GM12878 (cell line): ENCODE results near the gene AMBRA1. TPM values are rescaled to one million over a fixed set of nuclear protein-coding genes. Genes with fewer than 3 reads are reported as not detected.

Source experiments
- ATAC-seq: fragments of 200-7000 bp; cut with Tn5 transposase; 3 replicates; pipeline ENCODE4 v1.9.1; 2020; ENCODE audit warnings: mild to moderate bottlenecking, moderate library complexity
- BruUV-seq: library from RNA; stranded (reverse); fragments of 400-500 nt; replicated peaks from 2 replicates; lab custom pipeline; 2021; lab: Mats Ljungman, UMichigan
- CTCF ChIA-PET: fragments of 300-600 bp; sonication (Branson Sonifier 250); formaldehyde crosslinking; extraction: SDS; loops from one replicate; lab custom pipeline; 2021; ENCODE audit warnings: inconsistent platforms; lab: Yijun Ruan, JAX
- POLR2A ChIA-PET: fragments of 350-600 bp; formaldehyde crosslinking; extraction: SDS; loops from one replicate; lab custom pipeline; 2021; ENCODE audit warnings: inconsistent platforms; lab: Charles Lee
- RAD21 ChIA-PET: fragments of 300-600 bp; sonication (Branson Sonifier 250); formaldehyde crosslinking; loops from one replicate; lab custom pipeline; 2023; ENCODE audit warnings: antibody characterized with exemption; ENCODE audit not compliant: unreplicated experiment; lab: Charles Lee
- SMC1A ChIA-PET: fragments of 300-600 bp; sonication (Branson Sonifier 250); formaldehyde crosslinking; loops from one replicate; lab custom pipeline; 2023; ENCODE audit not compliant: unreplicated experiment, uncharacterized antibody; lab: Charles Lee
- DNase-seq: peaks from one replicate; pipeline ENCODE4 v3.0.0-alpha.2; 2011; ENCODE audit warnings: low read depth, low spot score
- FAIRE-seq: peaks from 3 replicates; lab custom pipeline; 2011; peaks lifted over from hg19 to GRCh38; lab: Jason Lieb, UNC
- H2AFZ ChIP-seq: 2 replicates; pipeline ENCODE4 v1.6.0; 2011; ENCODE audit warnings: low read depth, low read length, control low read depth; ENCODE audit not compliant: control insufficient read depth
- H3K27ac ChIP-seq: 2 replicates; pipeline ENCODE4 v1.5.1; 2011; ENCODE audit warnings: control low read depth; ENCODE audit not compliant: control insufficient read depth, insufficient read depth
- H3K27me3 ChIP-seq, 2 experiments: replicated peaks in 1 of 2; 2 replicates each; pipeline versions ENCODE4 v1.6.0 to v1.6.1; 2011; ENCODE audit warnings: low read length in 1 of 2; ENCODE audit not compliant: control insufficient read depth in 2 of 2, insufficient read depth in 2 of 2
- H3K36me3 ChIP-seq, 2 experiments: 2 replicates each; pipeline ENCODE4 v1.5.1; 2011; ENCODE audit warnings: low read length in 1 of 2; ENCODE audit not compliant: control insufficient read depth in 2 of 2, insufficient read depth in 2 of 2
- H3K4me1 ChIP-seq: 2 replicates; pipeline ENCODE4 v1.6.1; 2011; ENCODE audit warnings: mild to moderate bottlenecking, low read length, moderate library complexity, mixed read lengths; ENCODE audit not compliant: control insufficient read depth, insufficient read depth
- H3K4me2 ChIP-seq: 2 replicates; pipeline ENCODE4 v1.6.0; 2011; ENCODE audit warnings: control low read depth; ENCODE audit not compliant: control insufficient read depth, insufficient read depth
- H3K4me3 ChIP-seq: fragments of 200-600 bp; sonication (generic); 2 replicates; pipeline ENCODE4 v1.5.1; 2016
- H3K79me2 ChIP-seq: 2 replicates; pipeline ENCODE4 v1.6.0; 2011; ENCODE audit warnings: low read length; ENCODE audit not compliant: control insufficient read depth, insufficient read depth
- H3K9ac ChIP-seq: 2 replicates; pipeline ENCODE4 v1.8.0; 2011; ENCODE audit warnings: low read length, control low read depth, mixed read lengths; ENCODE audit not compliant: control insufficient read depth, insufficient read depth
- H3K9me3 ChIP-seq: replicated peaks from 3 replicates; pipeline ENCODE4 v1.5.1; 2011; ENCODE audit warnings: mild to moderate bottlenecking, low read length; ENCODE audit not compliant: control insufficient read depth, insufficient read depth
- H4K20me1 ChIP-seq: 2 replicates; pipeline ENCODE4 v1.6.0; 2011; ENCODE audit not compliant: control insufficient read depth, insufficient read depth
- ATF3 ChIP-seq: IDR thresholded peaks from 2 replicates; pipeline ENCODE4 v1.6.1; 2011; ENCODE audit warnings: low read depth, mild to moderate bottlenecking, low read length, moderate library complexity, borderline replicate concordance; ENCODE audit errors: extremely low read depth
- CBX3 ChIP-seq: fragments of 200-600 bp; sonication (generic); IDR thresholded peaks from 2 replicates; pipeline ENCODE4 v1.6.1; 2016; ENCODE audit warnings: low read depth, borderline replicate concordance
- CEBPB ChIP-seq, 2 experiments: fragments of 150-350 bp in 1 of 2; IDR thresholded peaks; 2 replicates each; pipeline ENCODE4 v1.6.1; 2012 to 2014; ENCODE audit warnings: low read depth in 2 of 2, low read length in 2 of 2, borderline replicate concordance in 1 of 2, inconsistent platforms in 1 of 2
- EP300 ChIP-seq, 2 experiments: fragments of 150-350 bp in 1 of 2; IDR thresholded peaks; 2 replicates each; pipeline ENCODE4 v1.6.1; 2011 to 2012; ENCODE audit warnings: low read depth in 2 of 2, low read length in 2 of 2, borderline replicate concordance in 1 of 2, improper control_type of control experiment in 1 of 2, inconsistent platforms in 1 of 2; ENCODE audit not compliant: control insufficient read depth in 1 of 2
- KDM1A ChIP-seq: fragments of 200-600 bp; sonication (generic); IDR thresholded peaks from 2 replicates; pipeline ENCODE4 v1.6.1; 2016; ENCODE audit warnings: borderline replicate concordance
- LARP7 ChIP-seq: fragments of 450-650 bp; IDR thresholded peaks from 2 replicates; pipeline ENCODE4 v1.6.1; 2017; ENCODE audit warnings: mild to moderate bottlenecking
- NRF1 ChIP-seq: conservative IDR thresholded peaks from 2 replicates; pipeline ENCODE4 v1.6.1; 2011; ENCODE audit warnings: mild to moderate bottlenecking, low read depth, low read length, improper control_type of control experiment
- PAX8 ChIP-seq: fragments of 450-650 bp; IDR thresholded peaks from 2 replicates; pipeline ENCODE4 v1.6.1; 2017; ENCODE audit warnings: mild to moderate bottlenecking, moderate library complexity
- POLR2AphosphoS2 ChIP-seq: IDR thresholded peaks from 2 replicates; pipeline ENCODE4 v1.6.1; 2011; ENCODE audit warnings: low read depth, mild to moderate bottlenecking, low read length, improper control_type of control experiment, moderate library complexity
- RUNX3 ChIP-seq: IDR thresholded peaks from 2 replicates; pipeline ENCODE4 v1.6.1; 2012; ENCODE audit warnings: low read length, inconsistent platforms
- SIX5 ChIP-seq: IDR thresholded peaks from 2 replicates; pipeline ENCODE4 v1.6.1; 2011; ENCODE audit warnings: mild to moderate bottlenecking, low read depth, low read length, moderate library complexity; ENCODE audit not compliant: severe bottlenecking
- SP1 ChIP-seq: IDR thresholded peaks from one replicate; pipeline ENCODE4 v1.6.1; 2011; ENCODE audit warnings: low read depth, low read length
- SRF ChIP-seq, 2 experiments: IDR thresholded peaks; 2 replicates each; pipeline ENCODE4 v1.6.1; 2011; ENCODE audit warnings: low read depth in 2 of 2, low read length in 2 of 2, mild to moderate bottlenecking in 1 of 2, moderate library complexity in 1 of 2
- WGBS: methylation state at CpG from one replicate; pipeline ENCODE4 v1.1.6; 2016; ENCODE audit warnings: low lambda C conversion rate; ENCODE audit not compliant: insufficient replicate concordance, insufficient coverage; ENCODE audit errors: missing lambda C conversion rate; 5-methylcytosine and 5-hydroxymethylcytosine counted together
- in situ Hi-C: fragments of 300-500 bp; cut with MboI; formaldehyde crosslinking; loops from 9 replicates; pipeline ENCODE4 v1.14.3; 2018; ENCODE audit warnings: mixed read lengths
- intact Hi-C: fragments of 100-400 bp; cut with micrococcal nuclease; formaldehyde crosslinking; loops from one replicate; pipeline ENCODE4 v1.14.2; 2022; ENCODE audit not compliant: unreplicated experiment
- polyA plus RNA-seq, 11 experiments: library from polyadenylated mRNA; depleted of rRNA in 4 of 11; unstranded in 6 of 11; stranded (reverse) in 5 of 11; fragments of >200 nt; fragmentation: Nextera tagmentation in 4 of 11; fragmentation: Illumina TruSeq in 1 of 11; extraction: Ambion mirVana in 4 of 11; extraction: Trizol in 1 of 11; gene quantifications; 1 replicate in 1 of 11; 2 replicates in 10 of 11; pipeline versions ENCODE4 v1.2.1 to v1.2.3, GENCODE V29; 2011 to 2016; ENCODE audit warnings: inconsistent platforms in 2 of 11, missing spikeins in 2 of 11, low read depth in 1 of 11
- total RNA-seq, 4 experiments: library from RNA; depleted of rRNA in 3 of 4; stranded (reverse); fragments of >200 nt in 3 of 4; fragmentation: Illumina TruSeq in 1 of 4; extraction: Trizol in 1 of 4; gene quantifications; 2 replicates each; pipeline versions ENCODE4 v1.2.1 to v1.2.3, GENCODE V29; 2013 to 2021
- TF ChIP-seq, protein P1 (sequence below): IDR thresholded peaks from 2 replicates; pipeline ENCODE4 v1.6.1; 2011; ENCODE audit warnings: borderline replicate concordance, low read depth, mild to moderate bottlenecking, moderate library complexity, low read length; ENCODE audit not compliant: insufficient read depth, poor library complexity, severe bottlenecking

AMBRA1 gene
- total and polyA plus RNA-seq, 10 of the 15 experiments (the other 5 are each of a cell fraction or from before 2014, with no cell fraction given): 0.57 to 34.3 (median 13.7) TPM

- in situ Hi-C loops: no loop called here
These were observed 102.0 kb downstream of the AMBRA1 start for GRCh38 chr11:46491661-46492330.

More at GRCh38 chr11:46491661-46492330, 102.0 kb downstream of the AMBRA1 start:
- CTCF ChIA-PET: interaction anchor here (0.7 to 7.9 kb wide), 16 partner anchors 11 to 140 kb away, joined by 3 to 146 read pairs (median 18); partner anchors contain the start of genes ATG13 and HARBI1
- BruUV-seq: no TSS peak
- FAIRE-seq: no peak
- RAD21 ChIA-PET: interaction anchor here (0.9 to 6.5 kb wide), 8 partner anchors 13 to 139 kb away, joined by 3 to 130 read pairs (median 6); no protein-coding TSS in a partner anchor
- TF ChIP-seq ATF3 (no peak), RUNX3 (no peak), SP1 (no peak), KDM1A (no peak), POLR2AphosphoS2 (no peak), SRF (IDR thresholded peaks at IDR 0.05; ENCODE audit: low read depth in 2 of 2, low read length in 2 of 2) (no peak), EP300 (IDR thresholded peaks at IDR 0.05; ENCODE audit: borderline replicate concordance in 1 of 2, control insufficient read depth in 1 of 2, low read depth in 2 of 2, low read length in 2 of 2) (no peak), LARP7 (no peak), PAX8 (no peak), NRF1 (no peak), SIX5 (no peak), CEBPB (IDR thresholded peaks at IDR 0.05; ENCODE audit: borderline replicate concordance in 1 of 2, low read depth in 2 of 2, low read length in 2 of 2) (no peak), CBX3 (no peak)
- TF ChIP-seq, protein P1, sequence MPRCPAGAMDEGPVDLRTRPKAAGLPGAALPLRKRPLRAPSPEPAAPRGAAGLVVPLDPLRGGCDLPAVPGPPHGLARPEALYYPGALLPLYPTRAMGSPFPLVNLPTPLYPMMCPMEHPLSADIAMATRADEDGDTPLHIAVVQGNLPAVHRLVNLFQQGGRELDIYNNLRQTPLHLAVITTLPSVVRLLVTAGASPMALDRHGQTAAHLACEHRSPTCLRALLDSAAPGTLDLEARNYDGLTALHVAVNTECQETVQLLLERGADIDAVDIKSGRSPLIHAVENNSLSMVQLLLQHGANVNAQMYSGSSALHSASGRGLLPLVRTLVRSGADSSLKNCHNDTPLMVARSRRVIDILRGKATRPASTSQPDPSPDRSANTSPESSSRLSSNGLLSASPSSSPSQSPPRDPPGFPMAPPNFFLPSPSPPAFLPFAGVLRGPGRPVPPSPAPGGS: no peak
- TF ChIP-seq, all 136 proteins: peak for 0
- Histone ChIP-seq H4K20me1 (no peaks in the 10 kb centered on the region), H3K4me2 (no peak overlapping the region), H2AFZ (no peak overlapping the region), H3K4me3 (no peak overlapping the region), H3K27me3 (no peaks in the 10 kb centered on the region), H3K79me2 (no peaks in the 10 kb centered on the region), H3K4me1 (peaks cover 8% of the 10 kb centered on the region), H3K36me3 (peaks cover 0 to 10% of the 10 kb centered on the region in 2 experiments), H3K9ac (no peak overlapping the region), H3K9me3 (no peaks in the 10 kb centered on the region), H3K27ac (no peak overlapping the region)
- WGBS: 70% methylated on average over 4 of the region's 4 CpGs
- ChIA-PET POLR2A (interaction anchor here (0.5 to 5.2 kb wide), 5 partner anchors 9 to 104 kb away, joined by 3 to 69 read pairs (median 4); no protein-coding TSS in a partner anchor), SMC1A (interaction anchor here (1.3 to 8.7 kb wide), 9 partner anchors 8 to 70 kb away, joined by 10 to 167 read pairs (median 39); no protein-coding TSS in a partner anchor)
- no peak for ATAC-seq
- intact Hi-C loops: loop anchor here (2.0 kb wide), 1 partner anchor 37 kb away; no protein-coding TSS in a partner anchor
- no peak for DNase-seq
